Activated T-helper 9 cell treated with anti-CD3 and anti-CD28 coated beads, Interleukin-2, amount 50 U/mL, for 16 hours (primary cell): ENCODE results near the gene SMYD3.

ENCODE experiments used
- DNase-seq: peaks from one replicate; pipeline ENCODE4 v3.0.0-alpha.2; 2020; ENCODE audit warnings: low read depth

The SMYD3 gene

GRCh38 chr1:246462986-246463385 lies 44.1 kb downstream of the SMYD3 start:
- DNase-seq: no peak

- DNase-seq: no peak
Measured at GRCh38 chr1:246460406-246460805, 46.7 kb downstream of the SMYD3 start.

DNA sequence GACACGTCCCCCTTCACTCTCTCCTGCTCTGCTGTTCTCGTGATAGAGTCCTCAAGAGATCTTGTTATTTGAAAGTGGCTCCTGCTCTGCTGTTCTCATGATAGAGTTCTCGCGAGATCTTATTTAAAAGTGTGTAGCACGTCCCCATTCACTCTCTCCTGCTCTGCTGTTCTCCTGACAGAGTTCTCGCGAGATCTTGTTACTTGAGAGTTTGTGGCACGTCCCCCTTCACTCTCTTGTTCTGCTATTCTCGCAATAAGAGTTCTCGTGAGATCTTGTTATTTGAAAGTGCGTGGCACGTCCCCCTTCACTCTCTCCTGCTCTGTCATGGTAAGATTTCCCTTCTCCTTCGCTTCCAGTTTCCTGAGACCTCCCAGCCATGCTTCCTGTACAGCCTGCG lies 47.9 kb downstream of the SMYD3 start:
- no peak for DNase-seq

- DNase-seq: no peak
Measured at GRCh38 chr1:246455476-246455875, 51.6 kb downstream of the SMYD3 start.

- DNase-seq: no peak
Measured at GRCh38 chr1:246454655-246455054, 52.4 kb downstream of the SMYD3 start.

DNA sequence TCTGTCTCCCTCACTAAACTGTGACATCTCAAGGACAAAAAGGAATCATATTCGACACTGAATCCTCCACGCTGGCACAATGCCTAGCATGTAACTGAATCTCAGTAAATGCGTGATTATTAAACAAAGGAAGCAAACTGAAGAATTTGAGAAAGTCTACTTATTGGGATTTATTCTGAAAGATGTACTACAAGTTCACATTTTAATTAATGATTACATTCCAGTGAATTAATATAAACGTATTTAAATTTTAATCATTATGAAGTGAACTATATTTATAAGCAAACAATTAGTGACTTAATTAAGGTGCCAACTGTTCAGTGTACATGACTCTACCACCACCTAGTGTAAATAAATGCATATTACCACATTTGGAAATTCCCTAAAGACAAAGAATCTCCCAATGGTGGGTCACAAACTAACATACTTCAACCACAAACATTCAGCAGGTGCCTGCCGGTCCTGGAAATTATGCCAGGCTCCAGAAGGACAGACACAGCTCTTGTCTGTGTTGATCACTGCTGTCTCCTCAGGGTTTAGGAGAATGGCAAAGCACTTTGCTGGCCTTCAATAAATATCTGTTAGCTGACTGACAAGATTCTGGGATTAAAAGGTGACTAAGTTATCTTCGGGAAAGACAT lies 56.3 kb downstream of the SMYD3 start:
- DNase-seq: no peak

- no peak for DNase-seq
Measured at GRCh38 chr1:246448373-246448772, 58.7 kb downstream of the SMYD3 start.

DNA sequence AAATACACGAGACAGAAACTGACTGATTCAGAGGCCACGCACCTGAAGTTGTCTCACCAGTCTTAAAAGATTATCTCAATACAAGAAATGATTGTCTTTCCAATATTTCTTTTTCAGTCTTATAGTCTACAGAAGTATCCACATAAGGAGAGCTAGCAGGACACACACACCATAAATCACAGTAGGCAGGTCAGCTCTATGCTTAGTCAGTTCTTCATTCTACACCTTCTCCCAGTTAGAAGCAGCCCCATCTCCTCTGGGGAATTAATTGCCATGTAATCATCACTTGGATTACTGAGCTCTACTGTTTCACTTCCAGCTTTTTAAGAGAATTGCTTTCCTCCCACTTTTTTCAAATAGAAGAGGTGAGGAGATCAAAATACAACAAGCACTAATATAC lies 59.6 kb downstream of the SMYD3 start:
- no peak for DNase-seq

- no peak for DNase-seq
Measured at GRCh38 chr1:246445503-246445902, 61.6 kb downstream of the SMYD3 start.

GRCh38 chr1:246444617-246445016 lies 62.5 kb downstream of the SMYD3 start:
- DNase-seq: no peak

DNA sequence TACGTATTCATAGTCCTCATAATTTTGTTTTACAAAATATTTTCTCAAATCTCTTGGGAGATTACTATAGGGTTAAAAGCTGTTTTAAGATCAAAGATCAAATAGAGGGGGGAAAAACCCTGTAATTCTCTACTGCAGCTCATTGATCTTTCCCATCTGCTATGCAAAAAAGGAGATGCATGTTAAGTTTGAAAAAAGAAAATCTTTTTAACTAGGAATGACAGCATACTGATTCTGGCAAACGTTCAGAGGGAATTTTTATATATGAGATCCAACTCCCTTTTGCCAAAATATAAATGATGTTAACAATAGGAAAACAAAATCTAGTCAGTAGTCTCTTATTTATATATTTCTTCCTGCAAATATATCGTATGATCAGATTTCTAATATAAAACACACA lies 69.1 kb downstream of the SMYD3 start:
- DNase-seq: no peak

DNA sequence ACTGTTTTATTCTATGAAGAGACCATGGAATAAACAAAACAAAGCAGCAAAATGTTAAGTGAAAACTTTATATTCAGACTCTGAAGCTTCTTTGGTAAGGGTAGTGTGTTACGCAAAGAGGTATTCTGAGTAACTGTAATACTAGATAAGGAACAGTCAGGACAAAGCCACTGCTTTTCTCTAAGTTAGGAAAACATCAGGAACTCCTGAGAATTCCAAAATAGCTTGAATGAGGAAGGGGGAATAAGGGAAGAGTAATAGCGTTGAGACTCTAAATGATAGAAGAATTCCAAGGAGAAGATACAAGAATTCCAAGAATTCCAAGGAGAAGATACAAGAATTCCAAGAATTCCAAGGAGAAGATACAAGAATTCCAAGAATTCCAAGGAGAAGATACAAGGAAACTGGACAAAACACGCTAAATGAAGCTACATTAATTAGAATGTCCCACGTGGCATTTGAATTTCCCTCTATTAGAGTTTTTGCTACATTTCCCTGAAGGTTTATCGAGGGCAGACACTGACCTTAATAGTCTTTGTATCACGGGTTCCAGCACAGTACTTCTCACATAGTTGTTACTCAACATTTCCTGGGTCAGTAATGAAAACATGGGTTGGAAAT lies 71.5 kb downstream of the SMYD3 start:
- no peak for DNase-seq

DNA sequence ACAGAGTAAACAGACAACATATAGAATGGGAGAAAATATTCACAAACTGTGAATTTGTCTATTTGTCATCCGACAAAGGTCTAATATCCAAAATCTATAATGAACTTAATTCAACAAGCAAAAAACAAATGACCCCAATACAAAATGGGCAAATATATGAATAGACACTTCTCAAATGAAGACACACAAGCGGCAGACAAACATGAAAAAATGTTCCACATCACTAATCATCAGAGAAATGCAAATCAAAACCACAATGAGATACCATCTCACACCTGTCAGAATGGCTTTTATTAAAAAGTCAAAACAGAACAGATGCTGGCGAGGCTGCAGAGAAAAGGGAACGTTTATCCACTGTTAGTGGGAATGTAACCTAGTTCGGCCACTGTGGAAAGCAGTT lies 72.7 kb downstream of the SMYD3 start:
- DNase-seq: no peak

DNA sequence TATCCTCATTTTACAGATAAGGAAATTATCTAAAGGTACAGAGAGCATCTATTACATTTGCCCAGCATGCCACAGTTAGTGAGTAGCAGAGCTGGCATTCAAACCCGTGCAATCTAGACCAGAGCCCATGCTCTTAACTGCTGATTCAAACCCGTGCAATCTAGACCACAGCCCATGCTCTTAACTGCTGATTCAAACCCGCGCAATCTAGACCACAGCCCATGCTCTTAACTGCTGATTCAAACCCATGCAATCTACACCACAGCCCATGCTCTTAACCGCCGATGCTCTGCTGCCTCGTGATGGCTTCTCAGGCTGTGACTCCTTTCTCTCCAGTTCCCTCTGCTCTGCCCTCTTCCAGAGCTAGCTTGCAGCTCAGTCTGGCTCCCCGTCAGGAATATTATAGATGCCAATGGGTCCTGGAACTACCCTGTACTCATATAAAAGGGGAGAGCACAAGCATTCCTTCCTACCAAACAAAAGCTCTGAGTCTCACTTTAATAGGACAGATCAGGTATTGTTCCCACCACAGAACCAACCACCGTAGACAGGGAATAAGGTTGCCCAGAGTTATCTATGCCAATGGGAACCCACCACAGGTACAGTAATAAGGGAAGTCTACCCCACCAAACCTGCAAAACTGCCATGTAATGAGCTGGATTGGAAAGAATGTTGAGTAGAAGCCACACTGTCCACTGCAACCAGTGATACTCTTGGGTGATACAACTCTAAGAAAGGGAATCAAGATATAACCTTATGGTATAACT lies 78.4 kb downstream of the SMYD3 start:
- DNase-seq: no peak

- DNase-seq: no peak
Measured at GRCh38 chr1:246427611-246428010, 79.5 kb downstream of the SMYD3 start.

- DNase-seq: no peak
Measured at GRCh38 chr1:246425895-246426294, 81.2 kb downstream of the SMYD3 start.

GRCh38 chr1:246425139-246425794 lies 81.8 kb downstream of the SMYD3 start:
- no peak for DNase-seq

DNA sequence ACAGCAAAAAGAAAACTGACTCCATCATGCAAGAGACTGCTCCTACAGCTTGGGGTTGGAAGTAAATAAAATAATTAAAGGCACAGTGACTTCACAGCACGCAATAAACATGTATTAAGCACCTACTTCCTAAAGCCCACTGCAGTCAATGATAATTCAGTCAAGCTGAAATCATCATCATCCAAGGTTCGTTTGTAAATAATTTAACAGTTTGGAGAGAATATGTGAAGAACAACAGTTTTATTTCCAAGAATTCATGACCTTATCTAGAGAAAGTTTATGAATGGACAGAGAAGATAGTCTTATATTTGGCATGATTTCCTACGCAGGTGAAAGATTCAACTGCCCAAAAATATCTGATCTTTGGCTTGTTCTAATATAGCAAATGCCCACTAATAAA lies 86.8 kb downstream of the SMYD3 start:
- no peak for DNase-seq

DNA sequence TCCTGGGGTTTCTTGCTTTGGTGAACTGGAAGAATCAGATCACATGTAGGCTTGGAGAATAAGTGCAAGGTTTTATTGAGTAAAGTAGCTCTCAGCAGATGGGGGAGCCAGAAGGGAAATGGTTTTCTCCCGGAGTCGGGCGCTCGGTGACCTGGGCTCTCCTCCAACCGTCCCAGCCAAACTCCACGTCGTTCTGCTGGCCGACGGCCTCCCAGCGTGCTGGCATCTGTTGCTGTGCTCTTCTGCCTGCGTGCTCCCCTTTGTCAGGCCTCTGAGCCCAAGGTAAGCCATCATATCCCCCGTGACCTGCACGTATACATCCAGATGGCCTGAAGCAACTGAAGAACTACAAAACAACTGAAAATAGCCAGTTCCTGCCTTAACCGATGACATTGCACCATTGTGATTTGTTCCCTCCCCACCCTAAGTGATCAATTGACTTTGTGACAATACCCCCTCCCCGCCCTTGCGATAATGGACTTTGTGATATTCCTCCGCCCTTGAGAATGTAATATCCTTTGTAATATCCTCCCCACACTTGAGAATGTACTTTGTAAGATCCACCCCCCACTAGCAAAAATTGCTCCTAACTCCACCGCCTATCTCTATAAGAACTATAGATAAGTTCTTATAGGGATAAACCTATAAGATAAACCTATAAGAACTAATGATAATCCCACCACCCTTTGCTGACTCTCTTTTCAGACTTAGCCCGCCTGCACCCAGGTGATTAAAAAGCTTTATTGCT lies 88.3 kb downstream of the SMYD3 start:
- no peak for DNase-seq

DNA sequence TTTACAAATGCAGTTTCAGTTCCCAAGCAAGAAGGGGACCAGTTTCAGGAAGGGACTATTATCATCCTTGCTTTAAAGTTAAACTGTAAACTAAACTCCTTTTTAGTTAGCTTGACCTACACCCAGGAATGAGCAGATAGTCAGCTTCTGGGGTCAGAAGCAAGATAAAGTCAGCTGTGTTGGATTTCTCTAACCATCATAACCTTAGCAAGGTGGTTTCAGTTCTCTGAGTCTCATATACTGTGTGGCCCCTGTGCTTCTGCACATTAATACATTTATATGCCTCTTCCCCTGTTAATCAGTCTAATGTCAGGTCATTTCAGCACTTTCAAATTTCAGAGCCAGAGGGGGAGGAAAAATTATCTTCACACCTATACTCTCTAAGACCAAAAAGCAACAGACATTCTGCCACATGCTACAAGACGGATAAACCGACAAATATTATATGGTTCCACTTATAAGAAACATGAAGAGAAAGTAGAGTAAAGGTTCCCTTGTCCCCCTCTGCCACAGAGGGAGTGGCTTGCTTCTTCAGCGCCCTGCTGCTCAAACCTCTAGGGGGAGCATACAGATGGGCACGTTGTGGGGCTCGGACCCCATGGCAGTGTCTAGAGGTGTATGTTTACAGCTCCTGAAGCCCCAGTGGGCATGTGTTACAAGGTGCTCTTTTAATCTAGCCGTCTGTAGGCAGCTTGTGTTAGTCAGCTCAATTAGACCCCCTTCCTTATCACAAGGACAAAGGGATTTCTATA lies 89.1 kb downstream of the SMYD3 start:
- DNase-seq: no peak

DNA sequence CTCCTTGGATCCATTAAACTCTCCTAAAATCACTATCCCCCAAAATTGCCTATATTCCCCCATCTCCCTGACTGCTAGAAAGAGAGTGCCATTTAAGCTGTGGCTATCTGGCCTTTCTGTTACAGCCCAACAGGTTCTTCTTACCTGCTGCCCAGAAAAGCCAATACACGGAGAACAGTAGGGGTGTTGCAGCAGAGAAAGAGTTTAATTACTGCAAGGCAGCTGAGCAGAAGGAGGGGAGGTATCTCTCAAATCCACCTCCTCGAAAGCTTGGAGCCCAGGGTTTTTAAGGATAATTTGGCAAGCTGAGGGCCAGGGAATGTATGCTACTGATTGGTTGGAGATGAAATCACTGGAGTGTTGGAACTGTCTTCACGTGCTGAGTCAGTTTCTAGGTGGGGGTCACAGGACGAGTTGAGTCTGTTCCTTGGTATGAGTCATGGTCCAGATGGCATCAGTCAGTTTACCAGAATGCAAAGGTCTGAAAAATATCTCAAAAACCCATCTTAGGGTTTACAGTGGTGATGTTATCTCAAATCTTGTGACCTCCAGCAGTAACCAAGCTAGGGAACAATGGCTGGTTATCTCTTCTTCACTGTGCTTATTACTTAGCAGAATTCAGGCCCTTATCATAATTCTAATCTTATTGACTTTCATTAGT lies 89.8 kb downstream of the SMYD3 start:
- DNase-seq: no peak
